ENCODE results near the gene CALML5. TPM values are rescaled to one million over a fixed set of nuclear protein-coding genes. Genes with fewer than 3 reads are reported as not detected.

CALML5 gene
- total and polyA plus RNA-seq, 2 of the 4 experiments (the other 2 are of a cell fraction): not detected

GRCh38 chr10:5512881-5513612 is 13.7 kb upstream of the CALML5 start:
- Histone ChIP-seq H3K56ac (ENCODE audit: extremely low read depth, insufficient read depth, low read length) (no peak overlapping the region), H2BK20ac (ENCODE audit: low read depth, low read length) (no peak overlapping the region), H3K36me3 (ENCODE audit: control insufficient read depth, insufficient read depth, low read length) (no peaks in the 10 kb centered on the region), H3K4me1 (ENCODE audit: control insufficient read depth, insufficient read depth, low read length) (no peaks in the 10 kb centered on the region), H4K5ac (ENCODE audit: low read depth, low read length) (no peak overlapping the region), H3K14ac (replicated peaks; ENCODE audit: low read depth, low read length) (no peak overlapping the region), H3K27me3 (ENCODE audit: control insufficient read depth, insufficient read depth, low read length) (peaks cover 20% of the 10 kb centered on the region), H3K9me3 (ENCODE audit: control insufficient read depth, insufficient read depth, low read length) (no peaks in the 10 kb centered on the region), H3K27ac (ENCODE audit: insufficient read depth, low read length) (no peak overlapping the region), H3K4me3 (ENCODE audit: insufficient read depth, low read depth, low read length) (no peak overlapping the region), H2AK9ac (replicated peaks; ENCODE audit: low read depth, low read length, poor library complexity) (no peak overlapping the region), H4K91ac (ENCODE audit: insufficient read depth, low read depth, low read length) (no peak overlapping the region), H2BK15ac (ENCODE audit: low read depth, low read length) (no peak overlapping the region), H3K79me1 (ENCODE audit: low read depth in 1 of 2, low read length in 2 of 2) (no peaks in the 10 kb centered on the region), H2BK120ac (ENCODE audit: low read depth, low read length) (no peak overlapping the region), H3K4me2 (ENCODE audit: low read depth, low read length) (no peak overlapping the region), H2BK5ac (ENCODE audit: low read depth, low read length, poor library complexity, severe bottlenecking) (no peak overlapping the region), H3K4ac (ENCODE audit: low read depth, low read length) (no peak overlapping the region), H3K23ac (ENCODE audit: low read depth, low read length) (no peak overlapping the region), H2AK5ac (ENCODE audit: low read depth, low read length) (no peak overlapping the region), H3K18ac (ENCODE audit: low read depth, low read length) (no peak overlapping the region), H2AFZ (replicated peaks; ENCODE audit: low read length, poor library complexity) (no peak overlapping the region), H4K20me1 (ENCODE audit: insufficient read depth, low read length) (no peaks in the 10 kb centered on the region), H4K8ac (ENCODE audit: low read depth in 2 of 2, low read length in 2 of 2) (no peak overlapping the region), H3K9ac (ENCODE audit: low read depth, low read length) (no peak overlapping the region), H3K9me1 (ENCODE audit: insufficient read depth, low read length) (no peaks in the 10 kb centered on the region)
- POLR2A ChIA-PET (ENCODE audit: unreplicated experiment): no interaction called here
- CTCF ChIA-PET: no interaction called here
- ATAC-seq (ENCODE audit: low read depth) (no peak), DNase-seq (no peak)
- TF ChIP-seq FOS (IDR thresholded peaks at IDR 0.05; ENCODE audit: low read depth, low read length): no peak
- WGBS, 2 experiments (ENCODE audit: extremely low coverage in 2 of 2, insufficient read length in 1 of 2): no CpG with 5 or more reads among the region's 15 CpGs
- BruUV-seq (replicated peaks): no TSS peak
- in situ Hi-C loops (cut with MboI; ENCODE audit: low sequenced_read_pairs) (no loop called here), intact Hi-C loops (cut with micrococcal nuclease) (no loop called here), dilution Hi-C loops (cut with HindIII; ENCODE audit: low sequenced_read_pairs, unreplicated experiment) (no loop called here)

All from IMR-90 (cell line).